ENCODE measurements around the gene KPTN. TPM values are rescaled to one million over a fixed set of nuclear protein-coding genes. Genes with fewer than 3 reads are reported as not detected.

The KPTN gene
- total and polyA plus RNA-seq, 2 of the 8 experiments (the other 6 are each of a cell fraction or from before 2014, with no cell fraction given): 23.6 to 31.3 TPM

DNA sequence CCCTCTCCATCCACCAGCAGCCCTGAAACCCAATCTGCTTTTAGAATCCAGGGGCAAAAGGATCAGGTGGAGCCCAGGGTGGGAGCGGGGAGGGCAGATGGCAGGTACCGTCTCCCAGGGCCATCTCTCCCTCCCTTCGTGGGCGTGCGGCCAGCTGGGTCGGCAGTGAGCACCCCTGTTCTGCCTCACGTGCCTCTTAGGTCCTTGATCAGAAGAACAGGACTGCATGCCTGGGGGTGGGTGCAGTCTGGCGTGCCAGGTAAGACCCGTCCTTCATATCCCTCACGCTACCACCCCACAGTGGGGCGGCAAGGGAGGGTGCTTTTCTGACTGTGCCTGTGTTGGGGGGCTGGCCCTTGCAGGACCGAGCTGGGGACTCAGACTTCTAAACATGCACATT, 14.3 kb downstream of the KPTN start:
- Histone ChIP-seq H2AFZ (ENCODE audit: low read length) (no peak overlapping the region), H3K36me3 (ENCODE audit: control insufficient read depth in 2 of 4, insufficient read depth in 4 of 4, low read length in 3 of 4) (0 out of 8 replicates have a peak, but pooled peaks cover 0 to under 1% (median under 1%) of the 10 kb centered on the region in 4 experiments), H3K79me2 (ENCODE audit: control insufficient read depth in 1 of 2, insufficient read depth in 2 of 2, low read length in 2 of 2) (no peaks in the 10 kb centered on the region), H3K18ac (ENCODE audit: extremely low read depth, low read length) (no peak overlapping the region; the same call in 1 of the 2 replicates), H3K4ac (replicated peaks; ENCODE audit: insufficient read length, low read depth, low read length) (no peak overlapping the region), H3K9ac (replicated peaks in 1 of 4; ENCODE audit: extremely low read depth in 1 of 4, low read depth in 3 of 4, low read length in 3 of 4) (no peak overlapping the region), H2BK120ac (replicated peaks; ENCODE audit: low read depth, low read length) (no peak overlapping the region), H3K27me3 (replicated peaks in 1 of 4; ENCODE audit: control insufficient read depth in 3 of 4, extremely low read depth in 1 of 4, insufficient read depth in 3 of 4, low read length in 3 of 4) (peaks cover 0 to 5% (median 3%) of the 10 kb centered on the region in 4 experiments; a peak in 3 of 7 replicates), H3K4me1 (replicated peaks in 1 of 4; ENCODE audit: control insufficient read depth in 3 of 4, insufficient read depth in 4 of 4, low read length in 3 of 4) (peaks cover 4 to 33% (median 18%) of the 10 kb centered on the region in 4 experiments), H3K23me2 (ENCODE audit: low read depth, low read length) (peaks cover 7% of the 10 kb centered on the region; the same call in 1 of the 2 replicates), H3K23ac (ENCODE audit: insufficient read length) (no peak overlapping the region), H2BK20ac (ENCODE audit: low read length) (peak overlapping the region; percentile 61; the same call in 1 of the 2 replicates), H3K9me3 (ENCODE audit: insufficient read depth in 2 of 2, low read depth in 1 of 2, low read length in 1 of 2) (no peaks in the 10 kb centered on the region), H2BK15ac (ENCODE audit: low read length) (0 out of 2 replicates have a peak overlapping the region, but pooled peaks have one; percentile 61), H3K56ac (replicated peaks; ENCODE audit: insufficient read length, low read depth, low read length) (no peak overlapping the region), H3K4me3 (ENCODE audit: extremely low read depth in 1 of 4, insufficient read depth in 2 of 4, low read depth in 3 of 4, low read length in 4 of 4) (no peak overlapping the region), H2AK5ac (ENCODE audit: low read depth, low read length) (no peak overlapping the region; the same call in 1 of the 2 replicates), H3K27ac (ENCODE audit: low read depth, low read length) (no peak overlapping the region), H2BK12ac (ENCODE audit: low read depth, low read length) (peak overlapping the region; percentile 75; the same call in 1 of the 2 replicates), H2BK5ac (ENCODE audit: low read depth, low read length) (no peak overlapping the region; the same call in 1 of the 2 replicates), H3K14ac (ENCODE audit: insufficient read length) (no peak overlapping the region), H4K5ac (ENCODE audit: insufficient read length, low read depth, low read length) (no peak overlapping the region), H4K20me1 (replicated peaks in 1 of 2; ENCODE audit: control insufficient read depth in 1 of 2, insufficient read depth in 2 of 2, low read length in 2 of 2) (no peaks in the 10 kb centered on the region), H4K8ac (ENCODE audit: extremely low read depth, insufficient read depth, low read length) (no peak overlapping the region), H3K79me1 (ENCODE audit: low read depth, low read length) (no peaks in the 10 kb centered on the region), H3K4me2 (ENCODE audit: insufficient read depth in 1 of 2, low read depth in 2 of 2, low read length in 2 of 2) (peak overlapping the region; percentile 50 to 83; a peak in 3 of 4 replicates), H4K91ac (replicated peaks; ENCODE audit: insufficient read length, low read length) (peak overlapping the region; percentile 76)
- FAIRE-seq: no peak
- TF ChIP-seq JUN (IDR thresholded peaks at IDR 0.05; ENCODE audit: low read depth, low read length) (no peak), KDM5A (IDR thresholded peaks at IDR 0.05; ENCODE audit: low read length) (no peak), SRF (IDR thresholded peaks at IDR 0.05; ENCODE audit: low read depth, low read length) (no peak), KDM4A (IDR thresholded peaks at IDR 0.05; ENCODE audit: low read depth, low read length, severe bottlenecking) (no peak), SUZ12 (IDR thresholded peaks at IDR 0.05; ENCODE audit: low read length) (no peak), SIRT6 (IDR thresholded peaks at IDR 0.05; ENCODE audit: low read length) (no peak), NRF1 (IDR thresholded peaks at IDR 0.05; ENCODE audit: low read depth, low read length) (no peak), NANOG (IDR thresholded peaks at IDR 0.05; ENCODE audit: insufficient read depth, low read depth, low read length, poor library complexity, severe bottlenecking) (no peak), TCF12 (IDR thresholded peaks at IDR 0.05; ENCODE audit: low read depth, low read length) (no peak), KDM1A (IDR thresholded peaks at IDR 0.05; ENCODE audit: borderline replicate concordance, low read length) (no peak)
- TF ChIP-seq, protein P1, sequence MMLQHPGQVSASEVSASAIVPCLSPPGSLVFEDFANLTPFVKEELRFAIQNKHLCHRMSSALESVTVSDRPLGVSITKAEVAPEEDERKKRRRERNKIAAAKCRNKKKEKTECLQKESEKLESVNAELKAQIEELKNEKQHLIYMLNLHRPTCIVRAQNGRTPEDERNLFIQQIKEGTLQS (IDR thresholded peaks at IDR 0.05; ENCODE audit: insufficient read depth, low read depth, low read length): no peak
- ChIA-PET POLR2A (ENCODE audit: partially characterized antibody) (interaction anchor here (0.8 to 5.2 kb wide), 4 partner anchors 13 to 319 kb away, joined by 3 to 29 read pairs (median 6); partner anchors contain the start of gene KPTN), CTCF (ENCODE audit: partially characterized antibody) (no interaction called here)
- 61% methylated on average over 12 of the region's 12 CpGs; no CpG with 5 or more reads in 1 of the 2 experiments for WGBS, 2 experiments (ENCODE audit: extremely low coverage in 1 of 2, insufficient coverage in 1 of 2, insufficient read length in 1 of 2, insufficient replicate concordance in 2 of 2, low coverage in 1 of 2, low lambda C conversion rate in 2 of 2, missing lambda C conversion rate in 1 of 2)
- DNase-seq (ENCODE audit: low read depth in 1 of 2, low spot score in 2 of 2): no peak

All from H1 (cell line).